Adrenal gland (tissue), 5 donors: ENCODE results near the gene PLA2G4E.

Experiments used
- CTCF ChIP-seq, 6 experiments: fragments of 450-650 bp in 4 of 6; fragments of 200-600 bp in 2 of 6; sonication (generic) in 1 of 6; IDR thresholded peaks; 1 replicate in 5 of 6; 2 replicates in 1 of 6; pipeline versions ENCODE4 v1.5.1 to v1.8.0; 2016 to 2021; ENCODE audit warnings: antibody characterized with exemption in 6 of 6, mild to moderate bottlenecking in 2 of 6, moderate library complexity in 1 of 6
- POLR2A ChIP-seq, 2 donors: fragments of 450-650 bp; IDR thresholded peaks; one replicate each; pipeline ENCODE4 v1.6.1; 2017; ENCODE audit warnings: antibody characterized with exemption in 2 of 2, mild to moderate bottlenecking in 2 of 2, moderate library complexity in 1 of 2
- donor health status: DM: no; HTN: no; CAD: no.

- no peak for TF ChIP-seq CTCF (IDR thresholded peaks at IDR 0.05)
- no peak for TF ChIP-seq POLR2A (IDR thresholded peaks at IDR 0.05)
Measured at GRCh38 chr15:41981371-41982132, 39.3 kb downstream of the PLA2G4E start.
